K562 (cell line): ENCODE data around the gene SLC22A16. TPM values are rescaled to one million over a fixed set of nuclear protein-coding genes. Genes with fewer than 3 reads are reported as not detected.
"Not testable (repeated sequence)": the region's sequence is repeated elsewhere in the genome, so short reads cannot be mapped to it uniquely, and the experiment has no call there.

Source experiments
- ATAC-seq: fragments of 200-7000 bp; cut with Tn5 transposase; 3 replicates; pipeline ENCODE4 v1.9.1; 2020; ENCODE audit warnings: moderate library complexity
- BruUV-seq: library from RNA; stranded (reverse); fragments of 400-500 nt; replicated peaks from 2 replicates; lab custom pipeline; 2021; lab: Mats Ljungman, UMichigan
- CTCF ChIA-PET: fragments of 300-600 bp; formaldehyde crosslinking; extraction: SDS; loops from one replicate; lab custom pipeline; 2021; ENCODE audit warnings: low intra/inter-chr PET ratio; lab: Yijun Ruan, JAX
- POLR2A ChIA-PET: fragments of 300-600, 350-650 bp; sonication (Branson Sonifier 250); formaldehyde crosslinking; extraction: SDS; loops from one replicate; lab custom pipeline; 2021; ENCODE audit warnings: antibody characterized with exemption, inconsistent platforms; lab: Yijun Ruan, JAX
- DNase-seq, 4 experiments: peaks; one replicate each; pipeline versions ENCODE4 v3.0.0 to v3.0.0-alpha.2; 2011 to 2018; ENCODE audit warnings: low spot score in 3 of 4, mixed read lengths in 3 of 4; ENCODE audit errors: extremely low read depth in 1 of 4
- FAIRE-seq: peaks from 2 replicates; lab custom pipeline; 2011; peaks lifted over from hg19 to GRCh38; lab: Jason Lieb, UNC
- H2AFZ ChIP-seq: 2 replicates; pipeline ENCODE4 v1.6.0; 2011; ENCODE audit warnings: low read depth, low read length, control low read depth, inconsistent platforms
- H3K27ac ChIP-seq: fragments of 200-600 bp; 3 replicates; pipeline ENCODE4 v1.8.0; 2011; ENCODE audit warnings: low read depth, mild to moderate bottlenecking, control low read depth, inconsistent platforms, low read length, moderate library complexity, mixed read lengths; ENCODE audit errors: extremely low read depth
- H3K27me3 ChIP-seq, 2 experiments: fragments of 300-600 bp in 1 of 2; 2 replicates in 1 of 2; 3 replicates in 1 of 2; pipeline versions ENCODE4 v1.6.0 to v1.8.0; 2011; ENCODE audit warnings: inconsistent platforms in 2 of 2, low read length in 2 of 2, mild to moderate bottlenecking in 1 of 2, mixed read lengths in 1 of 2, moderate library complexity in 1 of 2; ENCODE audit not compliant: control insufficient read depth in 2 of 2, insufficient read depth in 2 of 2
- H3K36me3 ChIP-seq: fragments of 300-600 bp; 3 replicates; pipeline ENCODE4 v1.8.0; 2011; ENCODE audit warnings: mild to moderate bottlenecking, low read length, inconsistent platforms; ENCODE audit not compliant: control insufficient read depth, insufficient read depth
- H3K4me1 ChIP-seq, 2 experiments: fragments of 200-600 bp in 1 of 2; replicated peaks in 1 of 2; 2 replicates in 1 of 2; 3 replicates in 1 of 2; pipeline versions ENCODE4 v1.5.1 to v1.8.0; 2011; ENCODE audit warnings: inconsistent platforms in 2 of 2, low read length in 2 of 2, mild to moderate bottlenecking in 1 of 2, mixed read lengths in 1 of 2, moderate library complexity in 1 of 2; ENCODE audit not compliant: control insufficient read depth in 2 of 2, insufficient read depth in 2 of 2
- H3K4me2 ChIP-seq: 2 replicates; pipeline ENCODE4 v1.6.1; 2011; ENCODE audit warnings: low read length, control low read depth, inconsistent platforms, mixed read lengths; ENCODE audit not compliant: insufficient read depth
- H3K4me3 ChIP-seq: fragments of 200-600 bp; sonication (generic), shearing (Covaris generic); 2 replicates; pipeline ENCODE4 v1.5.1; 2016; ENCODE audit warnings: control low read depth, inconsistent platforms
- H3K79me2 ChIP-seq: fragments of 200-600 bp; 3 replicates; pipeline ENCODE4 v1.8.0; 2011; ENCODE audit warnings: low read length, inconsistent platforms; ENCODE audit not compliant: control insufficient read depth, insufficient read depth
- H3K9ac ChIP-seq, 2 experiments: 2 replicates each; pipeline versions ENCODE4 v1.6.0 to v1.6.1; 2011; ENCODE audit warnings: low read depth in 2 of 2, low read length in 2 of 2, control low read depth in 1 of 2, inconsistent platforms in 1 of 2, mild to moderate bottlenecking in 1 of 2, mixed read lengths in 1 of 2; ENCODE audit not compliant: insufficient read depth in 1 of 2
- H3K9me1 ChIP-seq: one replicate; pipeline ENCODE4 v1.6.0; 2011; ENCODE audit warnings: inconsistent platforms, mild to moderate bottlenecking, low read length, moderate library complexity; ENCODE audit not compliant: control insufficient read depth, insufficient read depth
- H3K9me3 ChIP-seq: replicated peaks from 2 replicates; pipeline ENCODE4 v1.5.1; 2011; ENCODE audit warnings: low read depth, low read length, inconsistent platforms; ENCODE audit not compliant: control insufficient read depth, insufficient read depth
- H4K20me1 ChIP-seq: replicated peaks from 2 replicates; pipeline ENCODE4 v1.6.1; 2011; ENCODE audit warnings: low read length, inconsistent platforms, mixed read lengths; ENCODE audit not compliant: control insufficient read depth, insufficient read depth
- CC2D1A ChIP-seq: fragments of 450-650 bp; IDR thresholded peaks from 2 replicates; pipeline ENCODE4 v1.6.1; 2017; ENCODE audit warnings: mild to moderate bottlenecking
- GTF2A2 ChIP-seq: IDR thresholded peaks from 2 replicates; pipeline ENCODE4 v1.6.1; 2016; ENCODE audit warnings: mild to moderate bottlenecking, missing genetic modification characterization, missing compliant biosample characterization
- HMGN3 ChIP-seq: IDR thresholded peaks from 2 replicates; pipeline ENCODE4 v1.6.1; 2011; ENCODE audit warnings: borderline replicate concordance, low read depth, mild to moderate bottlenecking, mixed read lengths, low read length; ENCODE audit not compliant: insufficient read length; ENCODE audit errors: extremely low read depth
- JUNB ChIP-seq: fragments of 450-650 bp; formaldehyde crosslinking; conservative IDR thresholded peaks from 2 replicates; pipeline ENCODE4 v1.4.0; 2020; ENCODE audit warnings: mild to moderate bottlenecking
- KLF6 ChIP-seq: fragments of 250-450 bp; sonication (Bioruptor Pico); IDR thresholded peaks from 2 replicates; pipeline ENCODE4 v1.4.0; 2020; ENCODE audit warnings: mild to moderate bottlenecking, moderate library complexity, borderline replicate concordance
- NR4A1 ChIP-seq, 2 experiments: fragments of 250-450 bp in 1 of 2; fragments of 450-650 bp in 1 of 2; sonication (Bioruptor Pico) in 1 of 2; IDR thresholded peaks; 2 replicates each; pipeline versions ENCODE4 v1.4.0 to v1.6.1; 2016 to 2020; ENCODE audit warnings: mild to moderate bottlenecking in 2 of 2, missing compliant biosample characterization in 1 of 2, missing genetic modification characterization in 1 of 2, moderate library complexity in 1 of 2
- PYGO2 ChIP-seq: fragments of 450-650 bp; IDR thresholded peaks from 2 replicates; pipeline ENCODE4 v1.6.1; 2016; ENCODE audit warnings: mild to moderate bottlenecking, missing genetic modification characterization, moderate library complexity, missing compliant biosample characterization
- RERE ChIP-seq: sonication (generic); formaldehyde crosslinking; IDR thresholded peaks from 2 replicates; pipeline ENCODE4 v1.8.0; 2023; ENCODE audit warnings: missing genetic modification reagents, mild to moderate bottlenecking, borderline replicate concordance
- ZNF175 ChIP-seq: fragments of 200-800 bp; sonication (Bioruptor generic); IDR thresholded peaks from 2 replicates; pipeline ENCODE4 v1.6.1; 2016; ENCODE audit warnings: low read depth, mild to moderate bottlenecking, missing genetic modification characterization, missing compliant biosample characterization
- ZNF395 ChIP-seq: fragments of 200-800 bp; sonication (Bioruptor generic); IDR thresholded peaks from 2 replicates; pipeline ENCODE4 v1.6.1; 2017; ENCODE audit warnings: missing genetic modification characterization, missing compliant biosample characterization
- ZNF449 ChIP-seq: fragments of 250-450 bp; sonication (Bioruptor Pico); IDR thresholded peaks from 2 replicates; pipeline ENCODE4 v1.8.0; 2022; ENCODE audit warnings: moderate library complexity, mild to moderate bottlenecking, inconsistent platforms
- WGBS: fragments of 100-300 bp; shearing (Covaris generic); methylation state at CpG from one replicate; pipeline ENCODE4 v1.1.6; 2016; ENCODE audit warnings: low coverage, mixed read lengths; ENCODE audit not compliant: insufficient coverage; ENCODE audit errors: missing lambda C conversion rate; 5-methylcytosine and 5-hydroxymethylcytosine counted together
- in situ Hi-C: fragments of 300-500 bp; cut with MboI; formaldehyde crosslinking; loops from 4 replicates; pipeline ENCODE4 v1.15.0; 2018; ENCODE audit warnings: inconsistent platforms, mixed read lengths
- intact Hi-C: fragments of 100-400 bp; cut with micrococcal nuclease; formaldehyde crosslinking; loops from 2 replicates; pipeline ENCODE4 v1.14.2; 2022
- polyA plus RNA-seq, 8 experiments: library from polyadenylated mRNA; depleted of rRNA in 4 of 8; stranded (reverse) in 5 of 8; unstranded in 3 of 8; fragments of >200 nt; fragmentation: Nextera tagmentation in 2 of 8; fragmentation: Illumina TruSeq in 1 of 8; extraction: Ambion mirVana in 2 of 8; extraction: Trizol in 1 of 8; gene quantifications; 2 replicates each; pipeline versions ENCODE4 v1.2.1 to v1.2.3, GENCODE V29; 2011 to 2014; ENCODE audit warnings: inconsistent platforms in 1 of 8, missing spikeins in 1 of 8
- total RNA-seq, 7 experiments: library from RNA; depleted of rRNA in 6 of 7; stranded (reverse); fragments of >200 nt in 6 of 7; fragmentation: Illumina TruSeq in 2 of 7; extraction: Trizol in 2 of 7; gene quantifications; 2 replicates each; pipeline versions ENCODE4 v1.2.1 to v1.2.3, GENCODE V29; 2011 to 2021; ENCODE audit warnings: low replicate concordance in 1 of 7

The SLC22A16 gene
- total and polyA plus RNA-seq, 9 of the 15 experiments (the other 6 are each of a cell fraction or from before 2014, with no cell fraction given), result not detected

- not testable (repeated sequence) for TF ChIP-seq NR4A1 (CRISPR knock-in tag; IDR thresholded peaks at IDR 0.05)
- TF ChIP-seq NR4A1 (tag; IDR thresholded peaks at IDR 0.05) (peak; percentile 57; the same call in 1 of the 2 replicates), ZNF395 (CRISPR knock-in tag) (peak; percentile 51; the same call in 1 of the 2 replicates), ZNF449 (CRISPR knock-in tag) (peak; percentile 58; the same call in 1 of the 2 replicates), ZNF175 (CRISPR knock-in tag) (peak; percentile 78), GTF2A2 (tag) (peak; percentile 64; the same call in 1 of the 2 replicates), KLF6 (peak; percentile 59; the same call in 1 of the 2 replicates), PYGO2 (tag) (peak; percentile 61; the same call in 1 of the 2 replicates)
These were observed 11.6 kb upstream of the SLC22A16 start (continued) for GRCh38 chr6:110487968-110488381.

- intact Hi-C loops, result no loop called here
- ChIA-PET CTCF (no interaction called here), POLR2A (no interaction called here)
- FAIRE-seq (no peak), ATAC-seq (no peak), DNase-seq (no peak)
- no peaks in the 10 kb centered on the region for H3K9me3 ChIP-seq
- H3K4me1 ChIP-seq, result no peaks in the 10 kb centered on the region; a peak in 1 of 5 replicates
- no peaks in the 10 kb centered on the region for H3K36me3 ChIP-seq
- H3K4me3 ChIP-seq, result no peak overlapping the region
- no peaks in the 10 kb centered on the region for H3K27me3 ChIP-seq
- no peak overlapping the region for H3K4me2 ChIP-seq
- no TSS peak for BruUV-seq
- no peaks in the 10 kb centered on the region for H3K79me2 ChIP-seq
- no peaks in the 10 kb centered on the region for H4K20me1 ChIP-seq
- H2AFZ ChIP-seq, result no peak overlapping the region
- in situ Hi-C loops, result no loop called here
- H3K9ac ChIP-seq, result no peak overlapping the region
- 0% methylated on average over 1 of the region's 1 CpG for WGBS
- H3K9me1 ChIP-seq, result no peaks in the 10 kb centered on the region
- no peak overlapping the region for H3K27ac ChIP-seq
- TF ChIP-seq RERE (CRISPR knock-in tag), result no peak
- TF ChIP-seq JUNB (CRISPR knock-in tag), result no peak
- TF ChIP-seq CC2D1A, result no peak
- no peak for TF ChIP-seq HMGN3
These were observed 10.3 kb upstream of the SLC22A16 start for GRCh38 chr6:110486756-110487155.
